Ovary (tissue), 3 donors: ENCODE measurements around the gene WNK1.

Source experiments
- POLR2A ChIP-seq: fragments of 450-650 bp; IDR thresholded peaks from one replicate; pipeline ENCODE4 v1.6.1; 2017; ENCODE audit warnings: antibody characterized with exemption, mild to moderate bottlenecking, moderate library complexity
- TF ChIP-seq, protein P1 (sequence below), 3 donors: fragments of 450-650 bp in 2 of 3; fragments of 200-600 bp in 1 of 3; IDR thresholded peaks; one replicate each; pipeline versions ENCODE4 v1.5.1 to v1.8.0; 2016 to 2022; ENCODE audit warnings: antibody characterized with exemption in 3 of 3, mild to moderate bottlenecking in 1 of 3
- donor health status: DM: no; HTN: no; CAD: no.

DNA sequence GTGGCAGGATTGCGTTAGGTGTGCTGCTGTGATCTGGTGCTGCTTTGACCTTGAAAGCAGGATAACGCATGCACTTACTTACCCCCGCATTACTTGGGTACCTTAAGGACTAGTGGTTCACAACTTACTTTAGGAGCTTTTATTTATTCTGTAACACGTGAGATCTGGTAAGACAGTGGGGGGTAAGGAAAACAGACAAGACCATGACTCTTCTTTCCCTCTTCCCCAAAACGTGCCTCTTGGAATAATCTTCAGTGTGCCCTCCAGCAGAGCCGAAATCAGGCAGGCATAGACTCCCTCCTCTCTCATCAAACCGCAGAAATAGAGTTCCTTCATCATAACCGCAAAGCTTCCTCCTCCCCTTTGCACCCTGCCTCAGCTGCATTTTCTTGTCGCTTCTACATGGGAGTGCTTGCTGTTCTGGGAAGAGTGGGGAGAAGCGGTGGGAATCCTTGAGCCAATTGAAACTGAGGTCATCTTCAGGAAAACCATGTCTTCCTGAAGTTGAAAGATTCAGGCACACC is 153.7 kb downstream of the WNK1 start:
- TF ChIP-seq, protein P1, sequence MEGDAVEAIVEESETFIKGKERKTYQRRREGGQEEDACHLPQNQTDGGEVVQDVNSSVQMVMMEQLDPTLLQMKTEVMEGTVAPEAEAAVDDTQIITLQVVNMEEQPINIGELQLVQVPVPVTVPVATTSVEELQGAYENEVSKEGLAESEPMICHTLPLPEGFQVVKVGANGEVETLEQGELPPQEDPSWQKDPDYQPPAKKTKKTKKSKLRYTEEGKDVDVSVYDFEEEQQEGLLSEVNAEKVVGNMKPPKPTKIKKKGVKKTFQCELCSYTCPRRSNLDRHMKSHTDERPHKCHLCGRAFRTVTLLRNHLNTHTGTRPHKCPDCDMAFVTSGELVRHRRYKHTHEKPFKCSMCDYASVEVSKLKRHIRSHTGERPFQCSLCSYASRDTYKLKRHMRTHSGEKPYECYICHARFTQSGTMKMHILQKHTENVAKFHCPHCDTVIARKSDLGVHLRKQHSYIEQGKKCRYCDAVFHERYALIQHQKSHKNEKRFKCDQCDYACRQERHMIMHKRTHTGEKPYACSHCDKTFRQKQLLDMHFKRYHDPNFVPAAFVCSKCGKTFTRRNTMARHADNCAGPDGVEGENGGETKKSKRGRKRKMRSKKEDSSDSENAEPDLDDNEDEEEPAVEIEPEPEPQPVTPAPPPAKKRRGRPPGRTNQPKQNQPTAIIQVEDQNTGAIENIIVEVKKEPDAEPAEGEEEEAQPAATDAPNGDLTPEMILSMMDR (IDR thresholded peaks at IDR 0.05) = no peak
- TF ChIP-seq POLR2A = no peak
